NCI-H2227 (cell line): ENCODE data around the gene CGB1.
A peak's percentile ranks its signal among the peaks of the same experiment; 100 is the strongest.
"Not testable (repeated sequence)": the region's sequence is repeated elsewhere in the genome, so short reads cannot be mapped to it uniquely, and the experiment has no call there.

Experiments used
- DNase-seq: peaks from one replicate; lab custom pipeline; 2025; ENCODE audit not compliant: unreplicated experiment; lab: John Stamatoyannopoulos, UW

Gene CGB1

GRCh38 chr19:49024233-49024632 is 12.5 kb downstream of the CGB1 start, which contains the start of gene CGB3:
CGB3 (minus strand) TSS chr19:49024333; CDS start chr19:49023971, 362 bp downstream.
- DNase-seq, result not testable (repeated sequence)

GRCh38 chr19:49022116-49022515 is 14.6 kb downstream of the CGB1 start:
- no peak for DNase-seq

- no peak for DNase-seq
Measured at GRCh38 chr19:49020931-49021895, 15.5 kb downstream of the CGB1 start.

GRCh38 chr19:49020342-49020741 is 16.4 kb downstream of the CGB1 start:
- DNase-seq, result no peak

- DNase-seq, result peak; percentile 42
Measured at GRCh38 chr19:49019242-49019932, 17.3 kb downstream of the CGB1 start.

- DNase-seq, result not testable (repeated sequence)
Measured at GRCh38 chr19:49018388-49019241, 18.1 kb downstream of the CGB1 start.

- peak; percentile 73 for DNase-seq
Measured at GRCh38 chr19:49017666-49018351, 18.9 kb downstream of the CGB1 start.

GRCh38 chr19:49017041-49017665 is 19.5 kb downstream of the CGB1 start, which contains the start of gene LHB:
LHB (minus strand) TSS chr19:49017091; CDS start chr19:49017081, 10 bp downstream.
- no peak for DNase-seq

- no peak for DNase-seq
Measured at GRCh38 chr19:49016067-49016839, 20.4 kb downstream of the CGB1 start.

- DNase-seq, result no peak
Measured at GRCh38 chr19:49014870-49015255, 21.8 kb downstream of the CGB1 start.

- DNase-seq, result no peak
Measured at GRCh38 chr19:49014123-49014869, 22.4 kb downstream of the CGB1 start.

GRCh38 chr19:49011194-49011593 is 25.5 kb downstream of the CGB1 start:
- no peak for DNase-seq

- no peak for DNase-seq
Measured at GRCh38 chr19:49010453-49010852, 26.2 kb downstream of the CGB1 start.

GRCh38 chr19:49009828-49010227 is 26.9 kb downstream of the CGB1 start:
- DNase-seq, result no peak

- DNase-seq, result no peak
Measured at GRCh38 chr19:49006905-49007304, 29.8 kb downstream of the CGB1 start.

GRCh38 chr19:49004964-49005614 is 31.6 kb downstream of the CGB1 start:
- DNase-seq, result no peak

- DNase-seq, result no peak
Measured at GRCh38 chr19:49004133-49004532, 32.6 kb downstream of the CGB1 start.
